ENCODE data around the gene PPP3CA. TPM values are rescaled to one million over a fixed set of nuclear protein-coding genes. Genes with fewer than 3 reads are reported as not detected.

PPP3CA gene
- total RNA-seq, 4 donors from 2014 or later = 19.0 to 39.6 (median 20.3) TPM

GRCh38 chr4:101066626-101067170 is 280.6 kb downstream of the PPP3CA start:
- DNase-seq = no peak
- H3K27me3 ChIP-seq = no peaks in the 10 kb centered on the region
- H3K27ac ChIP-seq = no peak overlapping the region
- TF ChIP-seq, protein P1, sequence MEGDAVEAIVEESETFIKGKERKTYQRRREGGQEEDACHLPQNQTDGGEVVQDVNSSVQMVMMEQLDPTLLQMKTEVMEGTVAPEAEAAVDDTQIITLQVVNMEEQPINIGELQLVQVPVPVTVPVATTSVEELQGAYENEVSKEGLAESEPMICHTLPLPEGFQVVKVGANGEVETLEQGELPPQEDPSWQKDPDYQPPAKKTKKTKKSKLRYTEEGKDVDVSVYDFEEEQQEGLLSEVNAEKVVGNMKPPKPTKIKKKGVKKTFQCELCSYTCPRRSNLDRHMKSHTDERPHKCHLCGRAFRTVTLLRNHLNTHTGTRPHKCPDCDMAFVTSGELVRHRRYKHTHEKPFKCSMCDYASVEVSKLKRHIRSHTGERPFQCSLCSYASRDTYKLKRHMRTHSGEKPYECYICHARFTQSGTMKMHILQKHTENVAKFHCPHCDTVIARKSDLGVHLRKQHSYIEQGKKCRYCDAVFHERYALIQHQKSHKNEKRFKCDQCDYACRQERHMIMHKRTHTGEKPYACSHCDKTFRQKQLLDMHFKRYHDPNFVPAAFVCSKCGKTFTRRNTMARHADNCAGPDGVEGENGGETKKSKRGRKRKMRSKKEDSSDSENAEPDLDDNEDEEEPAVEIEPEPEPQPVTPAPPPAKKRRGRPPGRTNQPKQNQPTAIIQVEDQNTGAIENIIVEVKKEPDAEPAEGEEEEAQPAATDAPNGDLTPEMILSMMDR (IDR thresholded peaks at IDR 0.05) = no peak
- no peak for TF ChIP-seq POLR2A (IDR thresholded peaks at IDR 0.05)
- no peak overlapping the region for H3K4me3 ChIP-seq
- H3K9me3 ChIP-seq = no peaks in the 10 kb centered on the region
- H3K36me3 ChIP-seq = no peaks in the 10 kb centered on the region
- no peaks in the 10 kb centered on the region for H3K4me1 ChIP-seq

DNA sequence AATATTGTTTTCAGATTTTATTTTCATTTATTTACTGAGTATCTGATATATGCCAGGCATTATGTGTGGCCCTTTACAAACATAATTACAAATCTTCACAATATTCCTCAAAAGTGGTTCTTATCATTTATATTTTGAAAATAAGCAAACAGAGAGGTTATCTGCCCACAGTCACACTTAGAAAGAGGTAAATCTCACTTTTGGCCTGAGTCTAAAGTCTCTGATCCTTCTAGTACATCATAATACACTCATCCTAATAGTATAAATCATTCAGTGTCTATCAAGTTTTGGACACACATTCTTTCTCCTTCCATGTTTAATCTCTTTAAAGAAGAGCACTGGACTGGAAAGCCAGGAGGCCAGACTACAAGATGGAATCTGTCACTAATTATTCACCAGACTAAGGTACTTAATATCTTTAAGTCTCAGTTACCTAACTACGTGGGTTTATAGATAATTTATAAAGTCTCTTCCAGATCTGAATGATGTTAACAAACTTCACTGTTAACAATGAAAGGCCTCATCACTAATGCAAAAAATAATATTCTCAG is 281.3 kb downstream of the PPP3CA start:
- no peak for TF ChIP-seq POLR2A (IDR thresholded peaks at IDR 0.05)
- TF ChIP-seq, protein P1 (IDR thresholded peaks at IDR 0.05) = no peak
- Histone ChIP-seq H3K4me3 (no peak overlapping the region), H3K27ac (no peak overlapping the region), H3K36me3 (no peaks in the 10 kb centered on the region), H3K27me3 (no peaks in the 10 kb centered on the region), H3K4me1 (no peaks in the 10 kb centered on the region), H3K9me3 (no peaks in the 10 kb centered on the region)
- DNase-seq = no peak

DNA sequence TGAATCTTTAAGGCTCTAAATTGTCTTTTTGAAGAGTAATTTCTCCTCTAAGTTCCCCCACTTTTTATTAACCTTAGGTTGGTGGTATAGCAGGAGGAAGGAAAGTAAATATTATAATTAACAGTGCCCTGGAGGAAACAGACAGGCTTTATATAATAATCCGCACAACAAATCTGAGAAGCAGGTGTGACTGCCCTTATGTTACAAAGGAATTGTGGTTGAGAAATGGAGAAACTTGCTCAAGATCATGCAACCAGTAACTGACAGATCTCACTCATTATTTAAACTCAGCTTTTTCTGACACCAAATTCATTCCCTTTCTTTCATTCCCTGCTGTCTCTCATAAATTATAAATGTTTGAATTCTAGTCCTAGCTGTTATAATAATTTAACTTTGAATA is 282.0 kb downstream of the PPP3CA start:
- Histone ChIP-seq H3K36me3 (peaks cover 0 to 3% (median 0%) of the 10 kb centered on the region in 3 donors), H3K4me3 (no peak overlapping the region), H3K27ac (no peak overlapping the region), H3K9me3 (no peaks in the 10 kb centered on the region), H3K27me3 (no peaks in the 10 kb centered on the region), H3K4me1 (no peaks in the 10 kb centered on the region)
- no peak for TF ChIP-seq POLR2A (IDR thresholded peaks at IDR 0.05)
- TF ChIP-seq, protein P1 (IDR thresholded peaks at IDR 0.05) = no peak
- no peak for DNase-seq

- DNase-seq = no peak
- H3K4me1 ChIP-seq = no peaks in the 10 kb centered on the region
- H3K27me3 ChIP-seq = no peaks in the 10 kb centered on the region
- peaks cover 0 to 3% (median 0%) of the 10 kb centered on the region in 3 donors for H3K36me3 ChIP-seq
- H3K27ac ChIP-seq = no peak overlapping the region
- no peaks in the 10 kb centered on the region for H3K9me3 ChIP-seq
- no peak overlapping the region for H3K4me3 ChIP-seq
- TF ChIP-seq, protein P1 (IDR thresholded peaks at IDR 0.05) = no peak
- TF ChIP-seq POLR2A (IDR thresholded peaks at IDR 0.05) = no peak
These were observed 282.7 kb downstream of the PPP3CA start for GRCh38 chr4:101064541-101065180.

- TF ChIP-seq, protein P1 (IDR thresholded peaks at IDR 0.05) = no peak
- no peak for TF ChIP-seq POLR2A (IDR thresholded peaks at IDR 0.05)
- Histone ChIP-seq H3K27ac (no peak overlapping the region), H3K4me3 (no peak overlapping the region), H3K9me3 (no peaks in the 10 kb centered on the region), H3K4me1 (no peaks in the 10 kb centered on the region), H3K27me3 (no peaks in the 10 kb centered on the region), H3K36me3 (peaks cover 0 to 1% (median 0%) of the 10 kb centered on the region in 3 donors)
- DNase-seq = no peak
These were observed 291.9 kb downstream of the PPP3CA start for GRCh38 chr4:101055392-101055791.

Measured in Peyer's patch (tissue), 4 donors.